Panc1 (cell line): ENCODE measurements around the gene OGN. TPM values are rescaled to one million over a fixed set of nuclear protein-coding genes. Genes with fewer than 3 reads are reported as not detected.
A peak's percentile ranks its signal among the peaks of the same experiment; 100 is the strongest.

Experiments
- ATAC-seq: fragments of 200-7000 bp; cut with Tn5 transposase; 2 replicates; pipeline ENCODE4 v1.9.1; 2020; ENCODE audit warnings: mild to moderate bottlenecking, moderate library complexity
- Bru-seq: library from RNA; stranded (reverse); fragments of 400-500 nt; gene quantifications from one replicate; lab custom pipeline; 2021; lab: Mats Ljungman, UMichigan
- BruChase-seq, 2 experiments: library from RNA; stranded (reverse); fragments of 400-500 nt; gene quantifications; one replicate each; lab custom pipeline; 2021; lab: Mats Ljungman, UMichigan
- BruUV-seq: library from RNA; stranded (reverse); fragments of 400-500 nt; replicated peaks from 2 replicates; lab custom pipeline; 2021; lab: Mats Ljungman, UMichigan
- CTCF ChIA-PET: fragments of 300-600 bp; sonication (Branson Sonifier 250); formaldehyde crosslinking; loops from one replicate; lab custom pipeline; 2022; ENCODE audit warnings: antibody characterized with exemption; lab: Charles Lee
- POLR2A ChIA-PET: fragments of 300-600 bp; sonication (Branson Sonifier 250); formaldehyde crosslinking; loops from one replicate; lab custom pipeline; 2022; ENCODE audit warnings: antibody characterized with exemption; lab: Charles Lee
- DNase-seq: peaks from one replicate; pipeline ENCODE4 v3.0.0-alpha.2; 2010; ENCODE audit warnings: low read depth, low spot score
- H3K27ac ChIP-seq: 2 replicates; pipeline ENCODE4 v1.5.1; 2011; ENCODE audit warnings: mild to moderate bottlenecking, low read length, inconsistent platforms
- H3K27me3 ChIP-seq: fragments of 200-500 bp; sonication (Bioruptor generic); 2 replicates; pipeline ENCODE4 v1.6.0; 2014; ENCODE audit warnings: low read length, inconsistent platforms; ENCODE audit not compliant: control insufficient read depth, insufficient read depth
- H3K36me3 ChIP-seq: fragments of 200-500 bp; sonication (Bioruptor generic); 2 replicates; pipeline ENCODE4 v1.5.1; 2014; ENCODE audit warnings: inconsistent platforms, mild to moderate bottlenecking, low read length, moderate library complexity; ENCODE audit not compliant: control insufficient read depth, insufficient read depth
- H3K4me1 ChIP-seq: 2 replicates; pipeline ENCODE4 v1.5.1; 2011; ENCODE audit warnings: inconsistent platforms, mild to moderate bottlenecking, low read length, moderate library complexity; ENCODE audit not compliant: control insufficient read depth, insufficient read depth
- H3K4me3 ChIP-seq, 2 experiments: 2 replicates each; pipeline ENCODE4 v1.5.1; 2011 to 2012; ENCODE audit warnings: low read depth in 2 of 2, low read length in 2 of 2, mild to moderate bottlenecking in 2 of 2, inconsistent platforms in 1 of 2, moderate library complexity in 1 of 2
- H3K9me3 ChIP-seq: fragments of 200-500 bp; sonication (Bioruptor generic); 2 replicates; pipeline ENCODE4 v1.5.1; 2014; ENCODE audit warnings: low read depth, mild to moderate bottlenecking, inconsistent platforms, low read length, moderate library complexity; ENCODE audit not compliant: control insufficient read depth, insufficient read depth
- CTCF ChIP-seq: fragments of 450-650 bp; IDR thresholded peaks from 2 replicates; pipeline ENCODE4 v1.5.1; 2017; ENCODE audit warnings: mild to moderate bottlenecking
- POLR2AphosphoS5 ChIP-seq: IDR thresholded peaks from 2 replicates; pipeline ENCODE4 v1.6.1; 2012; ENCODE audit warnings: mild to moderate bottlenecking, low read depth, low read length, moderate library complexity
- REST ChIP-seq, 2 experiments: IDR thresholded peaks; 2 replicates each; pipeline ENCODE4 v1.6.1; 2011 to 2012; ENCODE audit warnings: low read depth in 2 of 2, control low read depth in 1 of 2, low read length in 1 of 2, mild to moderate bottlenecking in 1 of 2, moderate library complexity in 1 of 2; ENCODE audit not compliant: insufficient read depth in 1 of 2
- SIN3A ChIP-seq: IDR thresholded peaks from 2 replicates; pipeline ENCODE4 v1.6.1; 2012; ENCODE audit warnings: low read depth, mild to moderate bottlenecking, low read length, moderate library complexity, borderline replicate concordance; ENCODE audit not compliant: insufficient read depth
- TCF7L2 ChIP-seq: IDR thresholded peaks from 2 replicates; pipeline ENCODE4 v1.6.1; 2011; ENCODE audit warnings: mild to moderate bottlenecking, low read depth, low read length, inconsistent platforms
- in situ Hi-C: cut with HindIII; loops from 2 replicates; pipeline ENCODE4 v1.10.0; 2016; ENCODE audit warnings: low sequenced_read_pairs, low pct_unique_long_range_greater_than_20kb
- intact Hi-C: fragments of 100-400 bp; cut with micrococcal nuclease; formaldehyde crosslinking; loops from one replicate; pipeline ENCODE4 v1.10.0; 2022; ENCODE audit not compliant: unreplicated experiment
- long read RNA-seq: library from polyadenylated mRNA; unstranded; transcript quantifications from one replicate; pipeline ENCODE4 v2.0.0, GENCODE V29; 2021; ENCODE audit not compliant: unreplicated experiment
- polyA plus RNA-seq: library from polyadenylated mRNA; unstranded; fragments of >200 nt; gene quantifications from one replicate; pipeline ENCODE4 v1.2.1, GENCODE V29; 2012; ENCODE audit warnings: missing spikeins; ENCODE audit not compliant: insufficient read length
- total RNA-seq: library from RNA; stranded (reverse); gene quantifications from one replicate; pipeline ENCODE4 v1.2.1, GENCODE V29; 2021; ENCODE audit not compliant: unreplicated experiment

OGN gene
- total RNA-seq (0.08 TPM), Bru-seq, nascent RNA (percentile 8 among the genes with signal in this experiment), BruChase-seq, experiment 1, labeled RNA remaining after a 2-hour chase (not detected), BruChase-seq, experiment 2, labeled RNA remaining after a 6-hour chase (not detected)
- polyA plus RNA-seq, result not detected
- long read RNA-seq, partial matches to known transcripts, result 0 of 1 reads
- long read RNA-seq, other reads (novel, unspliced or antisense), result 1 of 1 reads

GRCh38 chr9:92404042-92404836, at the start of gene OGN:
OGN (minus strand) TSS chr9:92404578; CDS start chr9:92403407, 1,171 bp downstream.
- intact Hi-C loops (no loop called here), in situ Hi-C loops (no loop called here)
- no peaks in the 10 kb centered on the region for H3K4me1 ChIP-seq
- POLR2A ChIA-PET, result no interaction called here
- no peak for ATAC-seq
- CTCF ChIA-PET, result no interaction called here
- DNase-seq, result no peak
- H3K36me3 ChIP-seq, result no peaks in the 10 kb centered on the region
- H3K27me3 ChIP-seq, result no peaks in the 10 kb centered on the region
- H3K9me3 ChIP-seq, result no peaks in the 10 kb centered on the region
- TF ChIP-seq POLR2AphosphoS5, result no peak
- TF ChIP-seq TCF7L2, result no peak
- no peak for TF ChIP-seq CTCF
- no peak for TF ChIP-seq SIN3A
- TF ChIP-seq REST (IDR thresholded peaks at IDR 0.05; ENCODE audit: insufficient read depth in 1 of 2, low read depth in 2 of 2, low read length in 1 of 2), result no peak
- no TSS peak for BruUV-seq
- H3K4me3 ChIP-seq, result no peak within 1 kb of the TSS
- H3K27ac ChIP-seq, result no peak within 1 kb of the TSS

GRCh38 chr9:92446536-92446935, 42.2 kb upstream of the OGN start:
- BruUV-seq, result no TSS peak
- ATAC-seq (no peak), DNase-seq (no peak)
- H3K4me1 ChIP-seq, result no peaks in the 10 kb centered on the region
- ChIA-PET POLR2A (no interaction called here), CTCF (no interaction called here)
- in situ Hi-C loops, result no loop called here
- intact Hi-C loops, result loop anchor here (10.0 kb wide), 1 partner anchor 122 kb away; the partner anchor contains the start of genes CENPP and NOL8
- no peak overlapping the region for H3K4me3 ChIP-seq
- no peaks in the 10 kb centered on the region for H3K9me3 ChIP-seq
- TF ChIP-seq SIN3A (no peak), POLR2AphosphoS5 (no peak), TCF7L2 (no peak), REST (IDR thresholded peaks at IDR 0.05; ENCODE audit: insufficient read depth in 1 of 2, low read depth in 2 of 2, low read length in 1 of 2) (no peak), CTCF (no peak)
- no peaks in the 10 kb centered on the region for H3K27me3 ChIP-seq
- no peak overlapping the region for H3K27ac ChIP-seq
- no peaks in the 10 kb centered on the region for H3K36me3 ChIP-seq
